GM19025 (cell line): ENCODE results near the gene HDLBP.

Experiments
- ATAC-seq: cut with Tn5 transposase; IDR thresholded peaks from one replicate; pipeline ENCODE4 v1.9.1; 2021; ENCODE audit warnings: mild to moderate bottlenecking, low read depth, moderate library complexity; ENCODE audit not compliant: unreplicated experiment

Gene HDLBP

DNA sequence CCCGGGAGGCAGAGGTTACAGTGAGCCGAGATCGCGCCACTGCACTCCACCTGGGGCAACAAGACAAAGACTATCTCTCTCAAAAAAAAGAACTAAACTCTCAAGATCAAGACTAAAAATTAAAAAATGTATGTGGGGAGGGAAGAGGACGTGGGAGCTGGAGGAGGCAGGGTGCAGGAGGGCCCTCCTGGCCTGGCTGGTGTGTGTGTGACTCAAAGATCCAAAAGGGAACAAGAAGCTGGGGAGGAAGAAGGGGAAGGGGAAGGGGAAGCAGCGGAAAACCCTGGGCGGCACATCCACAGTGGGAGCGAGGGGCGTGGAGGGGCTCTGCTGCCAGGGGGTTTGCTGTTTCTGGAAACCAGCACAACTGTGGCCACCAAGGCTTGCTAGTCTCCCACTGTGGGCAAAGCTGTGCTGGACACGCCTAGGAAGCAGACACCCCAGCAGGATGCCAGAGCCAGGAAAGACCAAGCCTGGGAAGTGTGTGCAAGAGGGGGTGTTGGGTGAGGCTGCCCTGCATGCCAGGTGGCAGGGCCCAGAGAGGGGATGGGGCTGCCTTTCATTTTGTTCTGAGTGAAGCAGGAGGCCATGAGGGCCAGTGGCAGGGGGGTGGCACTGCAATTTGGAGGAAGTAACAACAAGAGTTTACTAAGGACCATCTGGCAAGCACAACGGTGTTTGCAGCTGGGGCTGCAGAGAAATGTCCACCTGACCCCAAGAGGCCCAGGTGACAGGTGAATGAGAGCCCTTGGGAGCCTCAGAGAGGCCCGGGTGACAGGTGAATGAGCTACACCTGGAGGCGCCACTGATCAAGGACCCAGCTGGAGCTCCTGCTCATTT, 82.5 kb downstream of the HDLBP start:
- ATAC-seq: no peak

DNA sequence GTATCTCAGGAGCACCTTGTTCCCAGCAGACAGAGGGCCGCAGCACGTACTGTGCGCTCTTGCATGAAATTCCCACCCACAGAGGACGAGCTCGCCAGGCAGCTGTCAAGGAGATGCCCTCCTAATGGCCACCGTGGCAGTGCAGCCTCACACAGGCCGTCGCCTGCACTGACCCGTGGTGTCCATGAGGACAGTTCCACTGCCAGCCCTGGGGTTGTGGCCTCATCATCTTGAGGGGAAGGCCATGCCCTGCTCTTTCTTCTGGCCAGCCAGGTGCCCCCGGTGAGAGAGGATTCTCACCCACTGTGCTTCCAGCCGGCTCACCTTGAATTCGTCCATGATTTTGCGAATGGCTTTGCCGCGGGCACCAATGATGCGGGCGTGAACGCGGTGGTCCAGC, 85.0 kb downstream of the HDLBP start:
- no peak for ATAC-seq

GRCh38 chr2:241229563-241230401, 85.7 kb downstream of the HDLBP start:
- ATAC-seq: no peak

DNA sequence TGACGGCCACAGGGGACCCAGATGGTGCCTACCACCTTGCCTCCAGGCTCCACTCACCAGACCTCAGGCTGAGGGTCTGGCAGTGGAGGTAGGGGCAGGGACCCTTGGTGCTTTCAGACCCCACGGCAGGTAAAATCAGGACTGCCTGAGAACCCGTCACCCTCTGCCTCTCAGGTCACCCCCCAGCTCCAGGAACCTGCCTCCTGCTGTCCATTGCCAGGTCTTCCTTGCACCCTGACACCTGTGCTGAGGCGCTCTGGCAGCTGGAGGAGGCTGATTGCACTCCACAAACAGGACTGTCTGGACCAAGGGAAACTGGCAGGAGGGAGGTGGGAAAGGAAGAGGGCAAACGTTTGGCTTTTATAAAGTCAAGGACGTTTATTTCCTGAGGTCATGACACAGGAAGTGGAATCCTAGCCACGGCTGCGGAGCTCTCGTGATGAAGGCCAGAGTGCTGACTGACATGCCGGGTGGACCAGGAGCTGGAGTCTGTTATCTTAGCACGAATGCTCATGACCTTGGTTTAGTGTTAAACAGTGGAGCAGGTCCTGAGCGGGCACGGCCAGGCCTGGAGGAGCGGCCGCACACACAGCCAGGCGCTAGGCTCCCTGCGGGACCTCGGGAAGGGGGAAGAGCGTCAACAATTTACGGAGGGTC, 86.5 kb downstream of the HDLBP start:
- no peak for ATAC-seq

DNA sequence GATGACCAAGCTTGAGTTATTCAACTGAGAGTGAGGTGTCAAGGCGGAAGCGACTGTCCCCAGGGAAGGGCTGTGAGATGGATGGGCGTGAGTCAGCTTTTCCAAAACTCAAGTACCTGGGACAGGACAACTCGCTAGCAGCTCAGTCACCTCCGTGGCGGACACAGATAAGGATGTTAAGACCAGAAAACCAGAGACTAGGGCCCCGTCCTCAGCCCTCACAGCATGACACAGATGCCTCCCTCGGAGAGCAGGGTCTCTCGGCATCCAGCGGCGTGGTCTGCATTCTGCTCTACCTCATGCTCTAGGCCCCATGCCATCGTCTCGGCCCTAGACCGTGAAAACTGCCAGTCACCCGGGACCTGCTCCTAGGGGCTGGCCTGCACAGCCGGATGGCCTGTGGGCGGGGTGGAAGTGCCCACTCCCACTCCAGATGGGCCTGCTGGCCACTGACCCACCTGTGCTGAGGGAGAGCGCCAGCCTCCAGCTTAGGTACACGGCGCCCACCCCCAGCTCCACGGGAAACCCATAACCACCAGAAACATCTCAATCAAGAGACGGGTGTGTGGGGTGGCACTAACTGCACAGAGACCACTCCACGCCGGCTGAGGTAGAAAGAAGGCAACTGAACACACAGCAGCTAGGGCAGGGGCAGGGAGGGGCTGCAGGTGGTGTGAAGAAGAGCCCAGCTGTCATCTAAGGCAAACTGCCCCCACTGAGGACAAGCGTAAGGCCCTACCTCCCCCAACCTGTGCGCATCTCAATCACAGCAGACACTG, 87.2 kb downstream of the HDLBP start:
- ATAC-seq: no peak

DNA sequence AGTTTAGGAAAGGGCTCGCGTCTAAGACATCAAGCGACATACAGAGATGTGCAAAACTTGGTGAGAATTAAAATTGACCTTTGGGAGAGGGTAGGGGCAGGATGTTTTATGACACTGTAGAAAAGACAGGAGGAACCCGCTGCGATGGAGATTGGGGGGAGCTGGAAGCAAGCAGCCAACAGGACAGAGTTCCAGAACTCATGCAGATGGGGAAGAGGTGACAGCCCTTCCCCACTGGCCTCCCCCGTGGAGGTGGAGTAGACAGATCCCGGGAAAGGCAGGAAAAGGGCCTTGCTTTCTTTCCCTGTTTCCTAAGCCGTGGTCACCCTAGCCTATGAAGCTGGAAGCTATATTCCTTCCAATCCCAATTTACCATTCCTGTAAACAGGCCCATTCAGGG, 87.9 kb downstream of the HDLBP start:
- no peak for ATAC-seq

DNA sequence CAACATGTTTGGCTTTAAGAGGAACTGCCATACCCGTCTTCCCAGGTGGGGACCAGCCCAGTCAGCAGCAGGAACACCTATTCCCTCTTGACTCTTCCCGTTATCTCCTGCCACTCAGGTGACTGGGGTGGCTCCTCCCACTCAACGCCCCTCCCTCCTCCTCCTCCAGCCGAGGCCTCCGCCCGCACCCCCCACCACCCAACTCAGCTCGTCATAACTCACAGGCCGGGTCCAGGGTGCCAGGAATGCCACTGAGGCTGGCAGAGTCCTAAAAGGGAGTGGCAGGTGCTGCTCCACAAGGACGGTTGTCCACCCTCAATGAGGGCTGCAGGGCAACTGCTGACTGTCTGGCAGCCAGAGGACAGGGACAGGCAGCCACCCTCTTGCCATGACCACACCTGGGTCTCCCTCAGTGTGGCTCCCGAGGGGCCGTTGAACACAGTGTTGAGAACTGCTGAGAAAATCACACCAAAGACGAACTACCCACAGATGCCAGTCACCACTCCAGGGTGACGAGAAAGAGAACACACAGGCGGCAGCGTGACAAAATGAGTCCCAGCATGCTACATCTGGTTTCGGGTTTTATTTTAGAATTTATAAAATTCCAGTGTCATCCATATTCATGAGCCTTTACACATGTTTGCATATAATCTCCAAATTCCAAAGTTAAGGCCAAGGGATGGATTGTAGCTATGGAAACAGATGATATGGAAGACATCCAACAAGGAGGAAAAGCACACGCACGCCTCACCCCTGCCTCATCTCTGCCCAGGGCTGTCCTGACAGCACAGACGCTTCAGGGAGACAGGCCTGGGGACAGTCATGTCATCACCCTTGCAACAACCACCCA, 88.5 kb downstream of the HDLBP start:
- no peak for ATAC-seq

- no peak for ATAC-seq
Measured at GRCh38 chr2:241225983-241226382, 89.5 kb downstream of the HDLBP start.

DNA sequence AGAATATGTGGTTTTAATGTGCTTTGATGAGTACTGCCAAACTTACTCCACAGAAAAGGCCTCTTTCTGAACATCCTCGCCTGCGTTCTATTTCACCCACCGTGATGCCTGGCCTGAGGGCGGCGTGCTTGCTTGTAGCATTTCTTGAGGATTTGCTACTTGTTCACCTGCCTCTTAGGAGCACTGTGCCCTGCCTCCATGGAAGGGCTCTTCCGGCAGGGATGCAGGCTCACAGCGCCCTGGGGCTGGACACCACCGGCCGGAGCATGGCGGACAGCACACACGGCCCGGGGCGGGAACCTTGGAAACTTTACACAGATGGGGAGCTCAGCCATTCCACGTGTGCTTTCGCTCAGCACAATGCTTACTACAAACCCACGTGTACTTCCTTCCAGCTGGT, 89.9 kb downstream of the HDLBP start:
- ATAC-seq: no peak

- no peak for ATAC-seq
Measured at GRCh38 chr2:241224851-241225438, 90.5 kb downstream of the HDLBP start.

GRCh38 chr2:241224018-241224850, 91.2 kb downstream of the HDLBP start:
- ATAC-seq: no peak

- no peak for ATAC-seq
Measured at GRCh38 chr2:241223211-241224017, 92.1 kb downstream of the HDLBP start.

- ATAC-seq: no peak
Measured at GRCh38 chr2:241219856-241220356, 95.6 kb downstream of the HDLBP start.

DNA sequence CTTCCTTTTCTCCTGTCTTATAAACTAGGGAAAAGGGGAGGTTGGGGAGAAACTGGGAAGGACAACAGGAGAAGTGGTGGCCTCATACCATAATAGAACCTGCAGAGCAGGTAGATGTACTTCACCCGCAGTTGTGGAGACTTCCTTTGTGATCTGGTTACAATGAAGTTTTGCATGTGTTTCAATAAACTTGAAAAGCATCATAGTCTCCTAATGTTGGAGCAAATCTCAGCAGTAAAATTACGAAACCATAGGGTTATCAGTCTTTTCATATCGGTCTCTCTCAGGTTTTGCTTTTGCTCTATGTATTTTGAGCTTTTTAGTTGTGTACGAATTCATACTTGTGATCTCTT, 96.5 kb downstream of the HDLBP start:
- ATAC-seq: no peak

DNA sequence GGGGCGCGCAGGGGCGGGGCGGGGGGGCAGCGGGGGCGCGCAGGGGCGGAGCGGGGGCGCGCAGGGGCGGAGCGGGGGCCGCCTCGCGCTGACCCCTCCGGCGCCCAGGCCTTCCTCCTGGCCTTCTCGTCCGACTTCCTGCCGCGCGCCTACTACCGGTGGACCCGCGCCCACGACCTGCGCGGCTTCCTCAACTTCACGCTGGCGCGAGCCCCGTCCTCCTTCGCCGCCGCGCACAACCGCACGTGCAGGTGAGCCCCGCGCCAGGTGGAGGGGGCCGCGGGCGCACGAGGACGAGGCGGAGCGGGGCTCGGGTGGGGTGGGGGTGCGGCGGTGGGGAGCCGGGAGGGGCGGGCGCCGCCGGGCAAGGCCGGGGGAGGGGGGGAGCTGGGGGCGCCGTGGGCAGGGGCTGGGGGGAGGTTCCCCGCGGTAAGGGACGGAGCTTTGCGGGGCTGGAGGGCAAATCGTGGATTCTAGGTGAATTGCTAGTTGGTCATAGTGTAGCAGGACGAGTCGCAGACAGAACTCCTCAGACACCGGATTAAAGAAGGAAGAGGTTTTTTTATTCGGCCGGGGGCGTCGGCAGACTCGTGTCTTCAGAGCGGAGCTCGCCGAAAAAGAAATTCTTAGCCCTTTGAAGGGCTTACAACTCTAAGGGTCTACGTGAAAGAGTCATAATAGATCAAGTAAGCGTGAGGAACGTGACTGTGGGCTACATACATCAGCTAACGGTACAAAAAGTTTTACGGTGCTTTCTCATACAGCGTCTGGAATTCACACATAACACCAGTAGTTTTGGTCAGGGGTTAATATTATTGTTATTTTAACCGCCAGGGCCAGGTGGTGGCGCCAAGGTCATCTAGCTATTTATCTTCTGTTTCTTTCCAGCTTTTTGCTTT, 97.1 kb downstream of the HDLBP start:
- ATAC-seq: no peak

GRCh38 chr2:241217320-241218031, 98.0 kb downstream of the HDLBP start:
- no peak for ATAC-seq
